OCI-LY3 (cell line): ENCODE data around the gene KLF5.

Source experiments
- H2AFZ ChIP-seq: fragments of 200-600, 300-600 bp; shearing (Covaris generic); 2 replicates; pipeline ENCODE4 v1.6.0; 2014; ENCODE audit warnings: antibody characterized with exemption, low read depth, low read length
- H3K27ac ChIP-seq: fragments of 200-600, 300-600 bp; sonication (generic); 2 replicates; pipeline ENCODE4 v1.5.1; 2014; ENCODE audit warnings: mild to moderate bottlenecking, low read length, moderate library complexity, mixed read lengths
- H3K27me3 ChIP-seq: fragments of 200-600, 300-600 bp; sonication (generic); 2 replicates; pipeline ENCODE4 v1.6.1; 2014; ENCODE audit warnings: low read depth, low read length, mixed read lengths
- H3K36me3 ChIP-seq: fragments of 200-600, 300-600 bp; sonication (generic); replicated peaks from 2 replicates; pipeline ENCODE3; 2014; ENCODE audit warnings: low read depth, low read length, mixed read lengths
- H3K4me1 ChIP-seq: fragments of 300-600, 200-600 bp; sonication (generic); 2 replicates; pipeline ENCODE4 v1.6.1; 2014; ENCODE audit warnings: low read length, mixed read lengths
- H3K4me2 ChIP-seq: fragments of 200-600, 300-600 bp; sonication (generic); 2 replicates; pipeline ENCODE4 v1.6.1; 2014; ENCODE audit warnings: low read length, mixed read lengths
- H3K4me3 ChIP-seq: fragments of 300-600, 200-600 bp; sonication (generic); 2 replicates; pipeline ENCODE4 v1.5.1; 2014; ENCODE audit warnings: antibody characterized with exemption, mild to moderate bottlenecking, low read length, moderate library complexity
- H3K79me2 ChIP-seq: fragments of 300-600, 200-600 bp; shearing (Covaris generic); 2 replicates; pipeline ENCODE4 v1.6.1; 2014; ENCODE audit warnings: mild to moderate bottlenecking, low read length, mixed read lengths
- H3K9ac ChIP-seq: fragments of 300-600, 200-600 bp; shearing (Covaris generic); 2 replicates; pipeline ENCODE4 v1.6.0; 2014; ENCODE audit warnings: mild to moderate bottlenecking, low read length, moderate library complexity
- H3K9me3 ChIP-seq: fragments of 200-600, 300-600 bp; shearing (Covaris generic); 2 replicates; pipeline ENCODE4 v1.6.1; 2014; ENCODE audit warnings: low read length, mixed read lengths; ENCODE audit not compliant: insufficient read depth
- H4K20me1 ChIP-seq: fragments of 200-600, 300-600 bp; sonication (generic); 2 replicates; pipeline ENCODE4 v1.6.1; 2016; ENCODE audit warnings: low read length, mixed read lengths; ENCODE audit not compliant: insufficient read depth
- CTCF ChIP-seq: fragments of 200-600, 300-600 bp; sonication (generic); IDR thresholded peaks from 2 replicates; pipeline ENCODE4 v1.5.1; 2014; ENCODE audit warnings: antibody characterized with exemption, low read length, low read depth
- EZH2phosphoT487 ChIP-seq: fragments of 200-600 bp; shearing (Covaris generic); IDR thresholded peaks from 2 replicates; pipeline ENCODE4 v1.6.1; 2018; ENCODE audit warnings: antibody characterized with exemption, mixed run types, low read depth

The KLF5 gene

GRCh38 chr13:73062468-73062867, 3.7 kb downstream of the KLF5 start:
- H3K4me1 ChIP-seq = peaks cover 11% of the 10 kb centered on the region
- H3K4me2 ChIP-seq = no peak overlapping the region
- no peak overlapping the region for H3K27ac ChIP-seq
- no peak overlapping the region for H2AFZ ChIP-seq
- TF ChIP-seq CTCF (no peak), EZH2phosphoT487 (no peak)
- H3K9ac ChIP-seq = no peak overlapping the region
- H3K9me3 ChIP-seq = no peaks in the 10 kb centered on the region
- H4K20me1 ChIP-seq = no peaks in the 10 kb centered on the region
- peaks cover 21% of the 10 kb centered on the region for H3K27me3 ChIP-seq
- no peaks in the 10 kb centered on the region for H3K79me2 ChIP-seq
- no peaks in the 10 kb centered on the region for H3K36me3 ChIP-seq
- no peak overlapping the region for H3K4me3 ChIP-seq

GRCh38 chr13:73063166-73063565, 4.4 kb downstream of the KLF5 start:
- no peak overlapping the region for H3K4me3 ChIP-seq
- no peaks in the 10 kb centered on the region for H3K9me3 ChIP-seq
- H3K4me2 ChIP-seq = no peak overlapping the region
- H3K9ac ChIP-seq = no peak overlapping the region
- H2AFZ ChIP-seq = no peak overlapping the region
- H4K20me1 ChIP-seq = no peaks in the 10 kb centered on the region
- TF ChIP-seq EZH2phosphoT487 (no peak), CTCF (no peak)
- no peaks in the 10 kb centered on the region for H3K36me3 ChIP-seq
- H3K27me3 ChIP-seq = peaks cover 14% of the 10 kb centered on the region
- H3K79me2 ChIP-seq = no peaks in the 10 kb centered on the region
- no peak overlapping the region for H3K27ac ChIP-seq
- H3K4me1 ChIP-seq = peaks cover 9% of the 10 kb centered on the region

- no peak overlapping the region for H3K27ac ChIP-seq
- peaks cover 10% of the 10 kb centered on the region for H3K27me3 ChIP-seq
- no peak overlapping the region for H3K4me3 ChIP-seq
- no peaks in the 10 kb centered on the region for H3K9me3 ChIP-seq
- H2AFZ ChIP-seq = no peak overlapping the region
- no peak overlapping the region for H3K4me2 ChIP-seq
- H3K36me3 ChIP-seq = no peaks in the 10 kb centered on the region
- H3K9ac ChIP-seq = no peak overlapping the region
- H3K4me1 ChIP-seq = peaks cover 6% of the 10 kb centered on the region; the same call in 1 of the 2 replicates
- H4K20me1 ChIP-seq = no peaks in the 10 kb centered on the region
- H3K79me2 ChIP-seq = no peaks in the 10 kb centered on the region
- TF ChIP-seq CTCF (no peak), EZH2phosphoT487 (no peak)
Observed at GRCh38 chr13:73065036-73065435, 6.2 kb downstream of the KLF5 start.

- no peaks in the 10 kb centered on the region for H3K36me3 ChIP-seq
- TF ChIP-seq CTCF (no peak), EZH2phosphoT487 (no peak)
- H3K79me2 ChIP-seq = no peaks in the 10 kb centered on the region
- H3K9ac ChIP-seq = no peak overlapping the region
- H2AFZ ChIP-seq = no peak overlapping the region
- no peak overlapping the region for H3K27ac ChIP-seq
- H3K4me1 ChIP-seq = 0 out of 2 replicates have a peak, but pooled peaks cover under 1% of the 10 kb centered on the region
- H3K4me3 ChIP-seq = no peak overlapping the region
- no peaks in the 10 kb centered on the region for H3K9me3 ChIP-seq
- peaks cover 2% of the 10 kb centered on the region for H3K27me3 ChIP-seq
- H3K4me2 ChIP-seq = no peak overlapping the region
- H4K20me1 ChIP-seq = no peaks in the 10 kb centered on the region
Observed at GRCh38 chr13:73065665-73066340, 7.0 kb downstream of the KLF5 start.
